HepG2 (cell line): ENCODE results near the gene CCDC70.

Experiments
- ATF6 ChIP-seq: sonication (generic); formaldehyde crosslinking; conservative IDR thresholded peaks from 2 replicates; pipeline ENCODE4 v1.4.0; 2020; ENCODE audit warnings: missing genetic modification reagents
- CREB1 ChIP-seq, 2 experiments: fragments of 450-650 bp in 1 of 2; IDR thresholded peaks; 2 replicates each; pipeline ENCODE4 v1.6.1; 2016 to 2017; ENCODE audit warnings: control low read depth in 1 of 2, mild to moderate bottlenecking in 1 of 2, missing compliant biosample characterization in 1 of 2, missing genetic modification characterization in 1 of 2
- ELF4 ChIP-seq: sonication (generic); formaldehyde crosslinking; IDR thresholded peaks from 2 replicates; pipeline ENCODE4 v1.5.0; 2020; ENCODE audit warnings: missing genetic modification reagents, mild to moderate bottlenecking, moderate library complexity, borderline replicate concordance
- JUNB ChIP-seq: sonication (generic); formaldehyde crosslinking; IDR thresholded peaks from 2 replicates; pipeline ENCODE4 v1.8.0; 2022; ENCODE audit warnings: missing genetic modification reagents, mild to moderate bottlenecking, borderline replicate concordance
- KDM5A ChIP-seq: fragments of 200-600 bp; sonication (generic); IDR thresholded peaks from 2 replicates; pipeline ENCODE4 v1.7.0; 2018; ENCODE audit warnings: antibody characterized with exemption, mild to moderate bottlenecking, low read length, borderline replicate concordance
- MIER2 ChIP-seq: IDR thresholded peaks from 2 replicates; pipeline ENCODE4 v1.6.1; 2016; ENCODE audit warnings: missing biosample characterization, missing genetic modification reagents
- MLX ChIP-seq: IDR thresholded peaks from 2 replicates; pipeline ENCODE4 v1.6.1; 2016
- NFE2L2 ChIP-seq: fragments of 150-350 bp; IDR thresholded peaks from 2 replicates; pipeline ENCODE4 v1.6.1; 2014; ENCODE audit warnings: low read length
- PBX3 ChIP-seq: sonication (generic); formaldehyde crosslinking; IDR thresholded peaks from 2 replicates; pipeline ENCODE4 v1.8.1; 2023; ENCODE audit warnings: missing genetic modification reagents, inconsistent platforms, borderline replicate concordance
- POLR2A ChIP-seq, 2 experiments: IDR thresholded peaks; 2 replicates each; pipeline ENCODE4 v1.6.1; 2011; ENCODE audit warnings: low read depth in 2 of 2, low read length in 2 of 2, mild to moderate bottlenecking in 1 of 2, moderate library complexity in 1 of 2; ENCODE audit not compliant: insufficient read depth in 1 of 2
- RBM39 ChIP-seq: fragments of 200-400 bp; formaldehyde crosslinking; IDR thresholded peaks from one replicate; pipeline ENCODE4 v1.6.1; 2018; ENCODE audit warnings: antibody characterized with exemption, mild to moderate bottlenecking, low read depth, low read length; ENCODE audit not compliant: poor library complexity, severe bottlenecking
- TOE1 ChIP-seq: sonication (generic); formaldehyde crosslinking; IDR thresholded peaks from 2 replicates; pipeline ENCODE4 v1.4.0; 2020; ENCODE audit warnings: mild to moderate bottlenecking, missing genetic modification reagents
- ZNF17 ChIP-seq: sonication (generic); formaldehyde crosslinking; IDR thresholded peaks from 2 replicates; pipeline ENCODE4 v1.5.0; 2020; ENCODE audit warnings: mild to moderate bottlenecking, missing genetic modification reagents
- TF ChIP-seq, protein P1 (sequence below): sonication (generic); formaldehyde crosslinking; IDR thresholded peaks from 2 replicates; pipeline ENCODE4 v1.5.0; 2020; ENCODE audit warnings: missing genetic modification reagents

DNA sequence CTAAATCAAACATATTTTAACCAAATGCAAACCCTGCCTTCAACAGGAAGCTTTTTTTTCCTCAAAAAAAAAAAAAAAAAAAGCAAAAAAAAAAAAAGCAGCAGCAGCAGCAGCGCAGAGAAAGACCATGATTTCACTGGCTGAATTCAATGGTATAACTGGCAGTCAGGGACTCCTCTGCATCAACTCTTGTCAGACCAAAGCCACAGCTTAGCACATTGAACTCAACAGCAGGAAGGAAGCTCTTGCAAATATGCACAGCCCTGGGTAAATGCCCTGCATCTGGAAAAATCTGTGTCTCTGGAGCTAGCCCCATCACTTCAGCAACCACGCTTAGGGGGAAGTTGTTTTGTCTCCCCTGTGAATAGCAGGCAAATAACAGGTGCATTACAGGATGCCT lies 40.2 kb upstream of the CCDC70 start:
- TF ChIP-seq MIER2 (CRISPR knock-in tag) (no peak), TOE1 (CRISPR knock-in tag) (no peak), ATF6 (CRISPR knock-in tag) (no peak), KDM5A (no peak), PBX3 (no peak), MLX (CRISPR knock-in tag) (no peak), CREB1 (IDR thresholded peaks at IDR 0.05) (no peak), CREB1 (CRISPR knock-in tag; IDR thresholded peaks at IDR 0.05) (no peak), RBM39 (no peak), POLR2A (IDR thresholded peaks at IDR 0.05; ENCODE audit: insufficient read depth in 1 of 2, low read depth in 2 of 2, low read length in 2 of 2) (no peak), NFE2L2 (no peak), ZNF17 (CRISPR knock-in tag) (no peak), ELF4 (no peak), JUNB (CRISPR knock-in tag) (no peak)
- TF ChIP-seq, protein P1, sequence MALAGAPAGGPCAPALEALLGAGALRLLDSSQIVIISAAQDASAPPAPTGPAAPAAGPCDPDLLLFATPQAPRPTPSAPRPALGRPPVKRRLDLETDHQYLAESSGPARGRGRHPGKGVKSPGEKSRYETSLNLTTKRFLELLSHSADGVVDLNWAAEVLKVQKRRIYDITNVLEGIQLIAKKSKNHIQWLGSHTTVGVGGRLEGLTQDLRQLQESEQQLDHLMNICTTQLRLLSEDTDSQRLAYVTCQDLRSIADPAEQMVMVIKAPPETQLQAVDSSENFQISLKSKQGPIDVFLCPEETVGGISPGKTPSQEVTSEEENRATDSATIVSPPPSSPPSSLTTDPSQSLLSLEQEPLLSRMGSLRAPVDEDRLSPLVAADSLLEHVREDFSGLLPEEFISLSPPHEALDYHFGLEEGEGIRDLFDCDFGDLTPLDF (CRISPR knock-in tag): no peak
